Gastrocnemius medialis (tissue), 4 donors: ENCODE measurements around the gene OR7D2.

Experiments
- POLR2A ChIP-seq, 2 donors: fragments of 450-650 bp; IDR thresholded peaks; one replicate each; pipeline ENCODE4 v1.6.1; 2017; ENCODE audit warnings: antibody characterized with exemption in 2 of 2, mild to moderate bottlenecking in 2 of 2, moderate library complexity in 2 of 2
- TF ChIP-seq, protein P1 (sequence below), 5 experiments: fragments of 450-650 bp in 3 of 5; fragments of 200-600 bp in 2 of 5; sonication (generic) in 2 of 5; IDR thresholded peaks in 4 of 5; conservative IDR thresholded peaks in 1 of 5; 1 replicate in 4 of 5; 2 replicates in 1 of 5; pipeline ENCODE4 v1.5.1; 2016 to 2019; ENCODE audit warnings: antibody characterized with exemption in 5 of 5, mild to moderate bottlenecking in 3 of 5, moderate library complexity in 3 of 5

DNA sequence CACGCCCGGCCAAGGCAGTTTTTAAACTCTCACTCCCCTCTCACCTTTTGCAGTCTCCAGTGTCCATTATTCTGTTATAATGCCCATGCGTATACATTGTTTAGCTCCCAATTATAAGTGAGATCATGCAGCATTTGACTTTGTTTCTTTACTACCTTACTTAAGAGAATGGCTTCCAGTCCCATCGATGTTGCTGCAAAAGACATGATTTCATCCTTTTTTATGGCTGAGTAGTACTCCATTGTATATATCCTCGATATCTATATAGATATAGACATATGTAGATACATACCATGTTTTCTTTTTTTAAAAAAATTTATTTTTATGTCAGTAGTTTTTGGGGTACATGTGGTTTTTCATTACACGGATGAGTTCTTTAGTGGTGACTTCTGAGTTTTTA, 8.4 kb downstream of the OR7D2 start:
- TF ChIP-seq, protein P1, sequence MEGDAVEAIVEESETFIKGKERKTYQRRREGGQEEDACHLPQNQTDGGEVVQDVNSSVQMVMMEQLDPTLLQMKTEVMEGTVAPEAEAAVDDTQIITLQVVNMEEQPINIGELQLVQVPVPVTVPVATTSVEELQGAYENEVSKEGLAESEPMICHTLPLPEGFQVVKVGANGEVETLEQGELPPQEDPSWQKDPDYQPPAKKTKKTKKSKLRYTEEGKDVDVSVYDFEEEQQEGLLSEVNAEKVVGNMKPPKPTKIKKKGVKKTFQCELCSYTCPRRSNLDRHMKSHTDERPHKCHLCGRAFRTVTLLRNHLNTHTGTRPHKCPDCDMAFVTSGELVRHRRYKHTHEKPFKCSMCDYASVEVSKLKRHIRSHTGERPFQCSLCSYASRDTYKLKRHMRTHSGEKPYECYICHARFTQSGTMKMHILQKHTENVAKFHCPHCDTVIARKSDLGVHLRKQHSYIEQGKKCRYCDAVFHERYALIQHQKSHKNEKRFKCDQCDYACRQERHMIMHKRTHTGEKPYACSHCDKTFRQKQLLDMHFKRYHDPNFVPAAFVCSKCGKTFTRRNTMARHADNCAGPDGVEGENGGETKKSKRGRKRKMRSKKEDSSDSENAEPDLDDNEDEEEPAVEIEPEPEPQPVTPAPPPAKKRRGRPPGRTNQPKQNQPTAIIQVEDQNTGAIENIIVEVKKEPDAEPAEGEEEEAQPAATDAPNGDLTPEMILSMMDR (IDR thresholded peaks at IDR 0.05 in 4 of 5, conservative IDR thresholded peaks at IDR 0.05 in 1 of 5), result no peak
- no peak for TF ChIP-seq POLR2A (IDR thresholded peaks at IDR 0.05)
